Neuronal stem cell (in vitro differentiated cells): ENCODE results near the gene COPG2.

Experiments used
- DNase-seq: peaks from one replicate; pipeline ENCODE4 v3.0.0-alpha.2; 2013; ENCODE audit warnings: low spot score
- H2AFZ ChIP-seq: one replicate; pipeline ENCODE4 v1.6.1; 2013; ENCODE audit warnings: mild to moderate bottlenecking, low read length, inconsistent platforms
- H2AK5ac ChIP-seq: 2 replicates; pipeline ENCODE4 v1.6.1; 2013; ENCODE audit warnings: low read depth, mild to moderate bottlenecking, inconsistent platforms, low read length, moderate library complexity, mixed read lengths
- H2BK120ac ChIP-seq: 2 replicates; pipeline ENCODE4 v1.6.1; 2013; ENCODE audit warnings: low read depth, mild to moderate bottlenecking, inconsistent platforms, low read length, moderate library complexity, mixed read lengths
- H2BK12ac ChIP-seq: one replicate; pipeline ENCODE4 v1.6.1; 2013; ENCODE audit warnings: low read length, inconsistent platforms
- H2BK15ac ChIP-seq: 2 replicates; pipeline ENCODE4 v1.6.1; 2013; ENCODE audit warnings: mild to moderate bottlenecking, low read length, inconsistent platforms, mixed read lengths
- H2BK5ac ChIP-seq: one replicate; pipeline ENCODE4 v1.6.1; 2013; ENCODE audit warnings: inconsistent platforms, mild to moderate bottlenecking, low read length, moderate library complexity
- H3K14ac ChIP-seq: one replicate; pipeline ENCODE4 v1.6.1; 2013; ENCODE audit warnings: low read length, inconsistent platforms
- H3K18ac ChIP-seq: 2 replicates; pipeline ENCODE4 v1.6.1; 2013; ENCODE audit warnings: low read length, inconsistent platforms
- H3K23ac ChIP-seq: 2 replicates; pipeline ENCODE4 v1.6.1; 2013; ENCODE audit warnings: low read depth, mild to moderate bottlenecking, mixed read lengths, low read length, inconsistent platforms; ENCODE audit not compliant: poor library complexity
- H3K27ac ChIP-seq: replicated peaks from 3 replicates; pipeline ENCODE4 v1.5.1; 2013; ENCODE audit warnings: low read length, inconsistent platforms
- H3K27me3 ChIP-seq, 3 experiments: 2 replicates each; pipeline ENCODE4 v1.6.1; 2013; ENCODE audit warnings: low read length in 3 of 3, mild to moderate bottlenecking in 2 of 3, inconsistent platforms in 1 of 3, low read depth in 1 of 3, mixed read lengths in 1 of 3, moderate library complexity in 1 of 3; ENCODE audit not compliant: control insufficient read depth in 3 of 3, insufficient read depth in 3 of 3
- H3K36me3 ChIP-seq, 2 donors: replicated peaks in 1 of 2; 2 replicates each; pipeline ENCODE4 v1.6.1; 2013; ENCODE audit warnings: low read length in 2 of 2; ENCODE audit not compliant: control insufficient read depth in 2 of 2, insufficient read depth in 2 of 2
- H3K4ac ChIP-seq: 2 replicates; pipeline ENCODE4 v1.6.1; 2013; ENCODE audit warnings: inconsistent platforms, mild to moderate bottlenecking, low read length, moderate library complexity
- H3K4me1 ChIP-seq, 2 donors: 1 replicate in 1 of 2; 2 replicates in 1 of 2; pipeline ENCODE4 v1.6.1; 2013; ENCODE audit warnings: low read length in 2 of 2, low read depth in 1 of 2; ENCODE audit not compliant: control insufficient read depth in 2 of 2, insufficient read depth in 1 of 2
- H3K4me2 ChIP-seq: one replicate; pipeline ENCODE4 v1.6.1; 2013; ENCODE audit warnings: mild to moderate bottlenecking, low read length, inconsistent platforms; ENCODE audit not compliant: insufficient read depth, poor library complexity, severe bottlenecking
- H3K4me3 ChIP-seq, 2 donors: 2 replicates each; pipeline ENCODE4 v1.5.1; 2013; ENCODE audit warnings: low read length in 2 of 2, mild to moderate bottlenecking in 2 of 2, inconsistent platforms in 1 of 2, moderate library complexity in 1 of 2
- H3K79me1 ChIP-seq: one replicate; pipeline ENCODE4 v1.6.1; 2013; ENCODE audit warnings: low read depth, mild to moderate bottlenecking, inconsistent platforms, low read length, moderate library complexity
- H3K9ac ChIP-seq: one replicate; pipeline ENCODE4 v1.6.1; 2013; ENCODE audit warnings: mild to moderate bottlenecking, low read depth, low read length, inconsistent platforms; ENCODE audit not compliant: poor library complexity
- H3K9me3 ChIP-seq, 2 donors: replicated peaks in 1 of 2; 2 replicates each; pipeline versions ENCODE3 to v1.6.1; 2013; ENCODE audit warnings: low read length in 2 of 2, mild to moderate bottlenecking in 2 of 2, inconsistent platforms in 1 of 2, low read depth in 1 of 2, mixed read lengths in 1 of 2, moderate library complexity in 1 of 2; ENCODE audit not compliant: control insufficient read depth in 2 of 2, insufficient read depth in 1 of 2
- H4K8ac ChIP-seq: one replicate; pipeline ENCODE4 v1.6.1; 2013; ENCODE audit warnings: low read depth, mild to moderate bottlenecking, inconsistent platforms, low read length, moderate library complexity
- H4K91ac ChIP-seq: one replicate; pipeline ENCODE4 v1.6.1; 2013; ENCODE audit warnings: low read length, low read depth, mild to moderate bottlenecking, inconsistent platforms; ENCODE audit not compliant: poor library complexity
- WGBS, 2 donors: extraction: QIAGEN DNeasy Blood & Tissue Kit; methylation state at CpG; one replicate each; pipeline ENCODE4 v1.1.7; 2013; ENCODE audit warnings: missing lambda C conversion rate in 2 of 2, mixed read lengths in 1 of 2; ENCODE audit not compliant: insufficient read length in 2 of 2, insufficient replicate concordance in 1 of 2; ENCODE audit errors: extremely low coverage in 2 of 2; 5-methylcytosine and 5-hydroxymethylcytosine counted together

The COPG2 gene

GRCh38 chr7:130488392-130489139 is 180.0 kb downstream of the COPG2 start:
- Histone ChIP-seq H2AFZ (no peak overlapping the region), H2BK5ac (no peak overlapping the region), H2AK5ac (no peak overlapping the region), H3K4me1 (peaks cover 0 to 4% of the 10 kb centered on the region in 2 donors), H3K79me1 (peaks cover 11% of the 10 kb centered on the region), H3K4me3 (no peak overlapping the region), H3K36me3 (peaks cover 0 to 2% of the 10 kb centered on the region in 2 donors), H2BK15ac (no peak overlapping the region), H3K14ac (no peak overlapping the region), H3K9me3 (peaks cover 9 to 10% of the 10 kb centered on the region in 2 donors), H3K4ac (no peak overlapping the region), H4K91ac (no peak overlapping the region), H3K27me3 (no peaks in the 10 kb centered on the region), H3K23ac (no peak overlapping the region), H2BK12ac (no peak overlapping the region), H3K27ac (peak overlapping the region; percentile 76), H3K4me2 (no peak overlapping the region), H3K18ac (no peak overlapping the region), H3K9ac (no peak overlapping the region), H2BK120ac (no peak overlapping the region), H4K8ac (no peak overlapping the region)
- no peak for DNase-seq
- no CpG with 5 or more reads among the region's 7 CpGs for WGBS, 2 donors

- H4K8ac ChIP-seq: no peak overlapping the region
- no peak overlapping the region for H3K27ac ChIP-seq
- no peak overlapping the region for H2AFZ ChIP-seq
- H3K79me1 ChIP-seq: peaks cover 11% of the 10 kb centered on the region
- peak overlapping the region; percentile 97 for H3K18ac ChIP-seq
- H3K27me3 ChIP-seq: no peaks in the 10 kb centered on the region
- peaks cover 0 to 4% of the 10 kb centered on the region in 2 donors for H3K4me1 ChIP-seq
- DNase-seq: no peak
- H2AK5ac ChIP-seq: peak overlapping the region; percentile 93
- peaks cover 0 to 5% of the 10 kb centered on the region in 2 donors for H3K9me3 ChIP-seq
- peak overlapping the region; percentile 36 for H2BK12ac ChIP-seq
- H3K36me3 ChIP-seq: no peaks in the 10 kb centered on the region
- H3K4me3 ChIP-seq: peak overlapping the region in 1 of 2 donors; percentile 97
- peak overlapping the region; percentile 62 for H2BK5ac ChIP-seq
- H2BK15ac ChIP-seq: peak overlapping the region; percentile 71
- no peak overlapping the region for H3K14ac ChIP-seq
- peak overlapping the region; percentile 88 for H3K4me2 ChIP-seq
- no peak overlapping the region for H2BK120ac ChIP-seq
- peak overlapping the region; percentile 96 for H3K9ac ChIP-seq
- H3K4ac ChIP-seq: no peak overlapping the region
- H3K23ac ChIP-seq: peak overlapping the region; percentile 82
- no CpG with 5 or more reads among the region's 6 CpGs for WGBS, 2 donors
- H4K91ac ChIP-seq: peak overlapping the region; percentile 98
Measured at GRCh38 chr7:130486954-130487436, 181.6 kb downstream of the COPG2 start.

GRCh38 chr7:130486114-130486953 is 182.2 kb downstream of the COPG2 start:
- H2BK5ac ChIP-seq: peak overlapping the region; percentile 62
- H4K91ac ChIP-seq: peak overlapping the region; percentile 98
- H3K27ac ChIP-seq: no peak overlapping the region
- H3K27me3 ChIP-seq: no peaks in the 10 kb centered on the region
- H3K79me1 ChIP-seq: peaks cover 7% of the 10 kb centered on the region
- H4K8ac ChIP-seq: no peak overlapping the region
- whole genome bisulfite sequencing, 2 donors: no CpG with 5 or more reads among the region's 67 CpGs
- H3K23ac ChIP-seq: peak overlapping the region; percentile 82
- H3K14ac ChIP-seq: no peak overlapping the region
- H3K4me2 ChIP-seq: peak overlapping the region; percentile 88
- H3K4me3 ChIP-seq: peak overlapping the region in 1 of 2 donors; percentile 97
- H2BK15ac ChIP-seq: peak overlapping the region; percentile 71
- H2AFZ ChIP-seq: no peak overlapping the region
- H2BK120ac ChIP-seq: no peak overlapping the region
- H2BK12ac ChIP-seq: peak overlapping the region; percentile 36
- peaks cover 0 to 4% of the 10 kb centered on the region in 2 donors for H3K9me3 ChIP-seq
- peak overlapping the region; percentile 96 for H3K9ac ChIP-seq
- peaks cover 0 to 7% of the 10 kb centered on the region in 2 donors for H3K4me1 ChIP-seq
- H3K4ac ChIP-seq: no peak overlapping the region
- H3K18ac ChIP-seq: peak overlapping the region; percentile 97
- peak; percentile 71 for DNase-seq
- peak overlapping the region; percentile 93 for H2AK5ac ChIP-seq
- no peaks in the 10 kb centered on the region for H3K36me3 ChIP-seq

- Histone ChIP-seq H3K79me1 (peaks cover 6% of the 10 kb centered on the region), H3K9ac (no peak overlapping the region), H3K36me3 (no peaks in the 10 kb centered on the region), H3K23ac (no peak overlapping the region), H3K4ac (no peak overlapping the region), H2AK5ac (no peak overlapping the region), H4K91ac (no peak overlapping the region), H2BK12ac (no peak overlapping the region), H3K4me3 (no peak overlapping the region), H2AFZ (no peak overlapping the region), H3K4me2 (peak overlapping the region; percentile 88), H2BK120ac (no peak overlapping the region), H3K27me3 (no peaks in the 10 kb centered on the region), H4K8ac (no peak overlapping the region), H2BK15ac (no peak overlapping the region), H3K27ac (no peak overlapping the region), H3K9me3 (peaks cover 0 to 2% of the 10 kb centered on the region in 2 donors), H2BK5ac (no peak overlapping the region), H3K4me1 (peaks cover 0 to 7% of the 10 kb centered on the region in 2 donors), H3K14ac (no peak overlapping the region), H3K18ac (no peak overlapping the region)
- no CpG with 5 or more reads among the region's 11 CpGs for WGBS, 2 donors
- no peak for DNase-seq
Measured at GRCh38 chr7:130485734-130486113, 182.8 kb downstream of the COPG2 start.
